Stimulated activated CD4-positive, alpha-beta T cell treated with anti-CD3 and anti-CD28 coated beads, Interleukin-2, amount 100 ng/mL, for 48 hours (primary cell): ENCODE results near the gene VARS2.
"Not testable (repeated sequence)": the region's sequence is repeated elsewhere in the genome, so short reads cannot be mapped to it uniquely, and the experiment has no call there.

ENCODE experiments used
- DNase-seq, 2 donors: peaks; one replicate each; pipeline ENCODE4 v3.0.0-alpha.2; 2020

VARS2 gene

DNA sequence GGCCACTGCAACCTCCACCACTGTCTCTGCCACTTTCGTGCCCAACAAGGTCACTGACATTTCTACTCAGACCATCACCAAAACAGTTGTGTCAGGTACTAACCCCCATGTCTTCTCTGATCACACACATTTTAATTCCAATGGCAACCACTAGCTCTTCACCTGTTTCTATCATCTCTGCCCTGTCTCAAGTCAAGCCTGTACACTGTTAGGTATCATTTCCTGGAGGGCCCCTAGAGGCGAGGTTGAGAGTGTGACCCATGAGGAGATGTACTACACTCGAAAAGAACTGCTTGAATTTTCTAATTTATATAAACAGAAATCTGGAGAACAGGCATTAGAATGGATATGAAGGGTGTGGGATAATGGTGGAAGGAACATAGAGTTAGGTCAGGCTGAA lies 52.1 kb downstream of the VARS2 start:
- DNase-seq: no peak

GRCh38 chr6:30969171-30969570 lies 55.1 kb downstream of the VARS2 start:
- not testable (repeated sequence) for DNase-seq

DNA sequence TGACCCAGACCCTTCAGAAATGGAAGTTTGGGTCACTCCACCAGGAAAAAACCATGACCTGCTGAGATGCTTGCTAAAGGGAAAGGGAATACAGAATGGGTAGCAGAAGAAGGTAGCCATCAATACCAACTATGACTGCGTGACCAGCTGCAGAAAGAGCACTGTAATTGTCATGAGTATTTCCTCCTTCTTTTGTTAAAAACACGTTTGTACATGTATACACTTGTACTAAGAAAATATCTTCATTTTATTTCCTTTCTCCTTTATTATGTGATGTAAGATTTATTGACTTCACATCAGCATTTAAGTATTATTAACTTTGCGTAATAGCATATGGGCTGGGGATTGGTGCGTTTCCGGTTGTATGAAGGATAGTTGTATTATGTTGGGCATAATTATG lies 56.9 kb downstream of the VARS2 start:
- no peak for DNase-seq

GRCh38 chr6:30972816-30973215 lies 58.8 kb downstream of the VARS2 start:
- no peak for DNase-seq

- DNase-seq: no peak
Measured at GRCh38 chr6:30974490-30975252, 60.6 kb downstream of the VARS2 start.
